MM.1S (cell line): ENCODE results near the gene PDZD8.

ENCODE experiments used
- EZH2 ChIP-seq: fragments of 300-600 bp; sonication (generic); optimal IDR thresholded peaks from 2 replicates; pipeline ENCODE3; 2017; ENCODE audit warnings: low read depth, mild to moderate bottlenecking, antibody characterized with exemption, low read length, mixed read lengths
- TF ChIP-seq, protein P1 (sequence below): fragments of 300-600 bp; sonication (generic); IDR thresholded peaks from 2 replicates; pipeline ENCODE4 v1.5.1; 2016; ENCODE audit warnings: antibody characterized with exemption, low read length, mixed read lengths

DNA sequence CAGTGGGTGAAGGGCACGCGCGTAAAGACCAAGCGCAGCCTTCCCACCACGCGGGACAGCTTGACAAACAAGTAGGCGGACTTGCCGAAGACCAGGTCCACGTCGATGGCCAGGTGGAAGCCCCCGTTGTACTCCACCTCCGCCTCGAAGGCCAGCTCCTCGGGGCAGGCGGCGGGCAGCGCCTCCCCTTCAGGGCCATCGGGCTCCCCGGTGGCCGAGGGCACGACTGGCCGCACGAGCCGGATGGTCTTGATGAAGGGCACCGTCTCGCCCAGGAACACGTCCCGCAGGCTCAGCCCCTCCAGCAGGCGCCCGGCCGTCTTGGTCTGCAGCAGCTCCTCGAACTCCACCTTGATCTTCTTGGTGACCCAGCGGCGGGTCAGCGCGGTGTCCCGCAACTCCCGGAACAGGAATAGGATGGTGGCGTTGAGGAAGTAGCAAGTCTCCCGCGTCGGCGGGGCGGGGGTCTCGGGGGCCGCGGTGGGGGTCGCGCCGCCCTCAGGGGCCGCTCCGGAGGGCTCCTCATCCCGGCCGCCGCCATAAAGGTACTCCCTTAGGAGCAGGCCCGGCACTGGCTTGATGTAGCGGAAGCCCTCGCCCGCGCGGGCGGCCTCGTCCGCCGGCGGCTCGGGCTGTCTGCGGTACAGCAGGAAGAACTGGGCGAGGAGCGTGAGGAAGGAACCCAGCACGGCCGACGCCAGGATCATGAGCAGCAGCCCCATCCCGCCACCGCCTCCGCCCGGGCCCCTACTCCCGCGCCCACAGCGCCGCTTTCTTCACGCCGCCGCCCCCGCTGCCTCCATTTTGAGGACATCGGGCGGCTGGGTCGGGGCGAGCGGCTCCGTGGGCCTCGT is 507 bp downstream of the PDZD8 start:
- TF ChIP-seq, protein P1, sequence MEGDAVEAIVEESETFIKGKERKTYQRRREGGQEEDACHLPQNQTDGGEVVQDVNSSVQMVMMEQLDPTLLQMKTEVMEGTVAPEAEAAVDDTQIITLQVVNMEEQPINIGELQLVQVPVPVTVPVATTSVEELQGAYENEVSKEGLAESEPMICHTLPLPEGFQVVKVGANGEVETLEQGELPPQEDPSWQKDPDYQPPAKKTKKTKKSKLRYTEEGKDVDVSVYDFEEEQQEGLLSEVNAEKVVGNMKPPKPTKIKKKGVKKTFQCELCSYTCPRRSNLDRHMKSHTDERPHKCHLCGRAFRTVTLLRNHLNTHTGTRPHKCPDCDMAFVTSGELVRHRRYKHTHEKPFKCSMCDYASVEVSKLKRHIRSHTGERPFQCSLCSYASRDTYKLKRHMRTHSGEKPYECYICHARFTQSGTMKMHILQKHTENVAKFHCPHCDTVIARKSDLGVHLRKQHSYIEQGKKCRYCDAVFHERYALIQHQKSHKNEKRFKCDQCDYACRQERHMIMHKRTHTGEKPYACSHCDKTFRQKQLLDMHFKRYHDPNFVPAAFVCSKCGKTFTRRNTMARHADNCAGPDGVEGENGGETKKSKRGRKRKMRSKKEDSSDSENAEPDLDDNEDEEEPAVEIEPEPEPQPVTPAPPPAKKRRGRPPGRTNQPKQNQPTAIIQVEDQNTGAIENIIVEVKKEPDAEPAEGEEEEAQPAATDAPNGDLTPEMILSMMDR, result no peak
- TF ChIP-seq EZH2, result no peak
